K562 (cell line): Measurements from ENCODE around the gene L3MBTL1. TPM values are rescaled to one million over a fixed set of nuclear protein-coding genes. Genes with fewer than 3 reads are reported as not detected.

ENCODE experiments used
- ATAC-seq: fragments of 200-7000 bp; cut with Tn5 transposase; 3 replicates; pipeline ENCODE4 v1.9.1; 2020; ENCODE audit warnings: moderate library complexity
- BruUV-seq: library from RNA; stranded (reverse); fragments of 400-500 nt; replicated peaks from 2 replicates; lab custom pipeline; 2021; lab: Mats Ljungman, UMichigan
- CTCF ChIA-PET: fragments of 300-600 bp; formaldehyde crosslinking; extraction: SDS; loops from one replicate; lab custom pipeline; 2021; ENCODE audit warnings: low intra/inter-chr PET ratio; lab: Yijun Ruan, JAX
- POLR2A ChIA-PET: fragments of 300-600, 350-650 bp; sonication (Branson Sonifier 250); formaldehyde crosslinking; extraction: SDS; loops from one replicate; lab custom pipeline; 2021; ENCODE audit warnings: antibody characterized with exemption, inconsistent platforms; lab: Yijun Ruan, JAX
- DNase-seq, 4 experiments: peaks; one replicate each; pipeline versions ENCODE4 v3.0.0 to v3.0.0-alpha.2; 2011 to 2018; ENCODE audit warnings: low spot score in 3 of 4, mixed read lengths in 3 of 4; ENCODE audit errors: extremely low read depth in 1 of 4
- FAIRE-seq: peaks from 2 replicates; lab custom pipeline; 2011; peaks lifted over from hg19 to GRCh38; lab: Jason Lieb, UNC
- H2AFZ ChIP-seq: 2 replicates; pipeline ENCODE4 v1.6.0; 2011; ENCODE audit warnings: low read depth, low read length, control low read depth, inconsistent platforms
- H3K27ac ChIP-seq: fragments of 200-600 bp; 3 replicates; pipeline ENCODE4 v1.8.0; 2011; ENCODE audit warnings: low read depth, mild to moderate bottlenecking, control low read depth, inconsistent platforms, low read length, moderate library complexity, mixed read lengths; ENCODE audit errors: extremely low read depth
- H3K27me3 ChIP-seq, 2 experiments: fragments of 300-600 bp in 1 of 2; 2 replicates in 1 of 2; 3 replicates in 1 of 2; pipeline versions ENCODE4 v1.6.0 to v1.8.0; 2011; ENCODE audit warnings: inconsistent platforms in 2 of 2, low read length in 2 of 2, mild to moderate bottlenecking in 1 of 2, mixed read lengths in 1 of 2, moderate library complexity in 1 of 2; ENCODE audit not compliant: control insufficient read depth in 2 of 2, insufficient read depth in 2 of 2
- H3K36me3 ChIP-seq: fragments of 300-600 bp; 3 replicates; pipeline ENCODE4 v1.8.0; 2011; ENCODE audit warnings: mild to moderate bottlenecking, low read length, inconsistent platforms; ENCODE audit not compliant: control insufficient read depth, insufficient read depth
- H3K4me1 ChIP-seq, 2 experiments: fragments of 200-600 bp in 1 of 2; replicated peaks in 1 of 2; 2 replicates in 1 of 2; 3 replicates in 1 of 2; pipeline versions ENCODE4 v1.5.1 to v1.8.0; 2011; ENCODE audit warnings: inconsistent platforms in 2 of 2, low read length in 2 of 2, mild to moderate bottlenecking in 1 of 2, mixed read lengths in 1 of 2, moderate library complexity in 1 of 2; ENCODE audit not compliant: control insufficient read depth in 2 of 2, insufficient read depth in 2 of 2
- H3K4me2 ChIP-seq: 2 replicates; pipeline ENCODE4 v1.6.1; 2011; ENCODE audit warnings: low read length, control low read depth, inconsistent platforms, mixed read lengths; ENCODE audit not compliant: insufficient read depth
- H3K4me3 ChIP-seq: fragments of 200-600 bp; sonication (generic), shearing (Covaris generic); 2 replicates; pipeline ENCODE4 v1.5.1; 2016; ENCODE audit warnings: control low read depth, inconsistent platforms
- H3K79me2 ChIP-seq: fragments of 200-600 bp; 3 replicates; pipeline ENCODE4 v1.8.0; 2011; ENCODE audit warnings: low read length, inconsistent platforms; ENCODE audit not compliant: control insufficient read depth, insufficient read depth
- H3K9ac ChIP-seq, 2 experiments: 2 replicates each; pipeline versions ENCODE4 v1.6.0 to v1.6.1; 2011; ENCODE audit warnings: low read depth in 2 of 2, low read length in 2 of 2, control low read depth in 1 of 2, inconsistent platforms in 1 of 2, mild to moderate bottlenecking in 1 of 2, mixed read lengths in 1 of 2; ENCODE audit not compliant: insufficient read depth in 1 of 2
- H3K9me1 ChIP-seq: one replicate; pipeline ENCODE4 v1.6.0; 2011; ENCODE audit warnings: inconsistent platforms, mild to moderate bottlenecking, low read length, moderate library complexity; ENCODE audit not compliant: control insufficient read depth, insufficient read depth
- H3K9me3 ChIP-seq: replicated peaks from 2 replicates; pipeline ENCODE4 v1.5.1; 2011; ENCODE audit warnings: low read depth, low read length, inconsistent platforms; ENCODE audit not compliant: control insufficient read depth, insufficient read depth
- H4K20me1 ChIP-seq: replicated peaks from 2 replicates; pipeline ENCODE4 v1.6.1; 2011; ENCODE audit warnings: low read length, inconsistent platforms, mixed read lengths; ENCODE audit not compliant: control insufficient read depth, insufficient read depth
- DPF2 ChIP-seq: fragments of 450-650 bp; IDR thresholded peaks from 2 replicates; pipeline ENCODE4 v1.6.1; 2016
- ELK3 ChIP-seq: fragments of 450-650 bp; formaldehyde crosslinking; IDR thresholded peaks from 2 replicates; pipeline ENCODE4 v1.4.0; 2020; ENCODE audit warnings: mild to moderate bottlenecking
- MYC ChIP-seq, 2 experiments: fragments of 250-450 bp in 1 of 2; sonication (Bioruptor Pico) in 1 of 2; IDR thresholded peaks; 2 replicates each; pipeline versions ENCODE4 v1.5.1 to v1.6.1; 2012 to 2021; ENCODE audit warnings: low read depth in 2 of 2, borderline replicate concordance in 1 of 2, improper control_type of control experiment in 1 of 2, low read length in 1 of 2, mild to moderate bottlenecking in 1 of 2, moderate library complexity in 1 of 2
- NR2C2 ChIP-seq, 2 experiments: fragments of 200-800 bp in 1 of 2; sonication (Bioruptor generic) in 1 of 2; sonication (generic) in 1 of 2; formaldehyde crosslinking in 1 of 2; IDR thresholded peaks; 2 replicates each; pipeline versions ENCODE4 v1.6.1 to v1.8.0; 2016 to 2022; ENCODE audit warnings: mild to moderate bottlenecking in 1 of 2, missing compliant biosample characterization in 1 of 2, missing genetic modification characterization in 1 of 2, missing genetic modification reagents in 1 of 2
- REST ChIP-seq, 2 experiments: fragments of 450-650 bp; formaldehyde crosslinking in 1 of 2; IDR thresholded peaks; 2 replicates each; pipeline versions ENCODE4 v1.4.0 to v1.6.1; 2014 to 2020; ENCODE audit warnings: mild to moderate bottlenecking in 2 of 2, borderline replicate concordance in 1 of 2, low read depth in 1 of 2
- SMARCA4 ChIP-seq: fragments of 450-650 bp; IDR thresholded peaks from 2 replicates; pipeline ENCODE4 v1.6.1; 2016
- ZNF398 ChIP-seq: fragments of 250-450 bp; sonication (Bioruptor Pico); IDR thresholded peaks from 2 replicates; pipeline ENCODE4 v1.8.0; 2021; ENCODE audit warnings: moderate library complexity, mild to moderate bottlenecking, inconsistent platforms
- WGBS: fragments of 100-300 bp; shearing (Covaris generic); methylation state at CpG from one replicate; pipeline ENCODE4 v1.1.6; 2016; ENCODE audit warnings: low coverage, mixed read lengths; ENCODE audit not compliant: insufficient coverage; ENCODE audit errors: missing lambda C conversion rate; 5-methylcytosine and 5-hydroxymethylcytosine counted together
- in situ Hi-C: fragments of 300-500 bp; cut with MboI; formaldehyde crosslinking; loops from 4 replicates; pipeline ENCODE4 v1.15.0; 2018; ENCODE audit warnings: inconsistent platforms, mixed read lengths
- intact Hi-C: fragments of 100-400 bp; cut with micrococcal nuclease; formaldehyde crosslinking; loops from 2 replicates; pipeline ENCODE4 v1.14.2; 2022
- polyA plus RNA-seq, 8 experiments: library from polyadenylated mRNA; depleted of rRNA in 4 of 8; stranded (reverse) in 5 of 8; unstranded in 3 of 8; fragments of >200 nt; fragmentation: Nextera tagmentation in 2 of 8; fragmentation: Illumina TruSeq in 1 of 8; extraction: Ambion mirVana in 2 of 8; extraction: Trizol in 1 of 8; gene quantifications; 2 replicates each; pipeline versions ENCODE4 v1.2.1 to v1.2.3, GENCODE V29; 2011 to 2014; ENCODE audit warnings: inconsistent platforms in 1 of 8, missing spikeins in 1 of 8
- total RNA-seq, 7 experiments: library from RNA; depleted of rRNA in 6 of 7; stranded (reverse); fragments of >200 nt in 6 of 7; fragmentation: Illumina TruSeq in 2 of 7; extraction: Trizol in 2 of 7; gene quantifications; 2 replicates each; pipeline versions ENCODE4 v1.2.1 to v1.2.3, GENCODE V29; 2011 to 2021; ENCODE audit warnings: low replicate concordance in 1 of 7

Gene L3MBTL1
- total and polyA plus RNA-seq, 9 of the 15 experiments (the other 6 are each of a cell fraction or from before 2014, with no cell fraction given) = 0.77 to 10.0 (median 4.4) TPM

- FAIRE-seq = no peak
- Histone ChIP-seq H2AFZ (no peak overlapping the region), H4K20me1 (no peaks in the 10 kb centered on the region), H3K9me1 (peaks cover 6% of the 10 kb centered on the region), H3K4me2 (peak overlapping the region; percentile 74), H3K36me3 (peaks cover 12% of the 10 kb centered on the region; the same call in 2 of the 3 replicates), H3K79me2 (no peaks in the 10 kb centered on the region), H3K4me3 (no peak overlapping the region), H3K27me3 (no peaks in the 10 kb centered on the region), H3K4me1 (peaks cover 18 to 24% of the 10 kb centered on the region in 2 experiments; a peak in 4 of 5 replicates), H3K9me3 (no peaks in the 10 kb centered on the region), H3K9ac (peak overlapping the region in 1 of 2 experiments; percentile 56; a peak in 1 of 4 replicates), H3K27ac (no peak overlapping the region; the same call in 2 of the 3 replicates)
- CTCF ChIA-PET = interaction anchor here (1.7 to 1.8 kb wide), 2 partner anchors 153 to 155 kb away, joined by 5 to 35 read pairs; no protein-coding TSS in a partner anchor
- BruUV-seq = no TSS peak
- DNase-seq = no peak
- 42% methylated on average over 6 of the region's 6 CpGs for WGBS
- in situ Hi-C loops = no loop called here
- no peak for ATAC-seq
- intact Hi-C loops = loop anchor here (1.0 to 10.0 kb wide), 3 partner anchors 92 to 546 kb away; no protein-coding TSS in a partner anchor
- POLR2A ChIA-PET = interaction anchor here (0.5 to 1.5 kb wide), 14 partner anchors 9 to 189 kb away, joined by 3 to 7 read pairs (median 4); partner anchors contain the start of genes IFT52 and SRSF6
- TF ChIP-seq NR2C2 (CRISPR knock-in tag; IDR thresholded peaks at IDR 0.05) = no peak
- TF ChIP-seq NR2C2 (tag; IDR thresholded peaks at IDR 0.05) = peak; percentile 14; the same call in 1 of the 2 replicates
- TF ChIP-seq REST (IDR thresholded peaks at IDR 0.05; ENCODE audit: borderline replicate concordance) = peak; percentile 24; the same call in 1 of the 2 replicates
- no peak for TF ChIP-seq REST (CRISPR knock-in tag; IDR thresholded peaks at IDR 0.05; ENCODE audit: low read depth)
- no peak for TF ChIP-seq MYC (IDR thresholded peaks at IDR 0.05; ENCODE audit: low read depth, low read length)
- TF ChIP-seq MYC (CRISPR knock-in tag; IDR thresholded peaks at IDR 0.05; ENCODE audit: borderline replicate concordance, low read depth) = no peak
- 0 out of 2 replicates have a peak, but pooled peaks have one; percentile 1 for TF ChIP-seq SMARCA4
- 0 out of 2 replicates have a peak, but pooled peaks have one; percentile 2 for TF ChIP-seq DPF2
- TF ChIP-seq ELK3 (CRISPR knock-in tag) = no peak
- no peak for TF ChIP-seq ZNF398
Measured at GRCh38 chr20:43538878-43539700, 31.6 kb downstream of the L3MBTL1 start.
